DOHH2 (cell line): ENCODE data around the gene MEIOB.

Experiments used
- H3F3A ChIP-seq: fragments of 200-600 bp; sonication (generic), shearing (Covaris generic); 2 replicates; pipeline ENCODE4 v1.6.0; 2016; ENCODE audit warnings: antibody characterized with exemption, mild to moderate bottlenecking; ENCODE audit not compliant: control insufficient read depth, insufficient read depth
- H3K27ac ChIP-seq: fragments of 200-600 bp; sonication (generic); 2 replicates; pipeline ENCODE4 v1.5.1; 2014; ENCODE audit warnings: low read depth, mild to moderate bottlenecking, low read length, moderate library complexity
- H3K27me3 ChIP-seq: fragments of 200-600 bp; sonication (generic); 2 replicates; pipeline ENCODE4 v1.6.1; 2014; ENCODE audit warnings: mild to moderate bottlenecking, low read length, mixed read lengths; ENCODE audit not compliant: control insufficient read depth
- H3K36me3 ChIP-seq: fragments of 200-600 bp; sonication (generic); 2 replicates; pipeline ENCODE4 v1.6.1; 2014; ENCODE audit warnings: mild to moderate bottlenecking, low read length, moderate library complexity, mixed read lengths; ENCODE audit not compliant: control insufficient read depth
- H3K4me1 ChIP-seq: fragments of 200-600 bp; sonication (generic); 2 replicates; pipeline ENCODE4 v1.6.1; 2014; ENCODE audit warnings: mild to moderate bottlenecking, low read length, mixed read lengths; ENCODE audit not compliant: control insufficient read depth
- H3K4me2 ChIP-seq: fragments of 200-600 bp; sonication (generic); 2 replicates; pipeline ENCODE4 v1.6.0; 2014; ENCODE audit warnings: mild to moderate bottlenecking, low read length, moderate library complexity
- H3K4me3 ChIP-seq: fragments of 200-600 bp; sonication (generic); 2 replicates; pipeline ENCODE4 v1.5.1; 2014; ENCODE audit warnings: mild to moderate bottlenecking, low read length, mixed read lengths
- H3K79me2 ChIP-seq: fragments of 200-600 bp; sonication (generic); 2 replicates; pipeline ENCODE4 v1.6.1; 2014; ENCODE audit warnings: mild to moderate bottlenecking, low read length, mixed read lengths; ENCODE audit not compliant: control insufficient read depth
- H3K9me2 ChIP-seq: fragments of 200-600 bp; sonication (generic); replicated peaks from 2 replicates; pipeline ENCODE4 v1.6.1; 2014; ENCODE audit warnings: mild to moderate bottlenecking, low read length, mixed read lengths; ENCODE audit not compliant: control insufficient read depth
- H3K9me3 ChIP-seq: fragments of 200-600 bp; sonication (generic); 2 replicates; pipeline ENCODE4 v1.6.1; 2014; ENCODE audit warnings: antibody characterized with exemption, low read length, mixed read lengths; ENCODE audit not compliant: control insufficient read depth, insufficient read depth
- H4K20me1 ChIP-seq: fragments of 200-600 bp; sonication (generic); 2 replicates; pipeline ENCODE4 v1.6.0; 2014; ENCODE audit warnings: low read depth, mild to moderate bottlenecking, antibody characterized with exemption, low read length, moderate library complexity; ENCODE audit not compliant: control insufficient read depth, insufficient read depth
- EZH2phosphoT487 ChIP-seq: fragments of 200-600 bp; sonication (generic); IDR thresholded peaks from 2 replicates; pipeline ENCODE4 v1.6.1; 2017; ENCODE audit warnings: borderline replicate concordance, mild to moderate bottlenecking, antibody characterized with exemption, low read length, moderate library complexity, mixed read lengths
- TF ChIP-seq, protein P1 (sequence below): fragments of 200-600 bp; sonication (generic); IDR thresholded peaks from one replicate; pipeline ENCODE4 v1.5.1; 2014; ENCODE audit warnings: antibody characterized with exemption, mild to moderate bottlenecking, low read depth, low read length; ENCODE audit not compliant: poor library complexity, severe bottlenecking

MEIOB gene

GRCh38 chr16:1908983-1909382, 37.0 kb upstream of the MEIOB start:
- Histone ChIP-seq H3F3A (no peaks in the 10 kb centered on the region), H3K36me3 (no peaks in the 10 kb centered on the region), H3K4me1 (peaks cover 10% of the 10 kb centered on the region), H3K9me3 (no peaks in the 10 kb centered on the region), H4K20me1 (no peaks in the 10 kb centered on the region), H3K79me2 (no peaks in the 10 kb centered on the region), H3K27me3 (no peaks in the 10 kb centered on the region), H3K4me2 (no peak overlapping the region), H3K9me2 (no peaks in the 10 kb centered on the region), H3K27ac (no peak overlapping the region), H3K4me3 (no peak overlapping the region)
- TF ChIP-seq, protein P1, sequence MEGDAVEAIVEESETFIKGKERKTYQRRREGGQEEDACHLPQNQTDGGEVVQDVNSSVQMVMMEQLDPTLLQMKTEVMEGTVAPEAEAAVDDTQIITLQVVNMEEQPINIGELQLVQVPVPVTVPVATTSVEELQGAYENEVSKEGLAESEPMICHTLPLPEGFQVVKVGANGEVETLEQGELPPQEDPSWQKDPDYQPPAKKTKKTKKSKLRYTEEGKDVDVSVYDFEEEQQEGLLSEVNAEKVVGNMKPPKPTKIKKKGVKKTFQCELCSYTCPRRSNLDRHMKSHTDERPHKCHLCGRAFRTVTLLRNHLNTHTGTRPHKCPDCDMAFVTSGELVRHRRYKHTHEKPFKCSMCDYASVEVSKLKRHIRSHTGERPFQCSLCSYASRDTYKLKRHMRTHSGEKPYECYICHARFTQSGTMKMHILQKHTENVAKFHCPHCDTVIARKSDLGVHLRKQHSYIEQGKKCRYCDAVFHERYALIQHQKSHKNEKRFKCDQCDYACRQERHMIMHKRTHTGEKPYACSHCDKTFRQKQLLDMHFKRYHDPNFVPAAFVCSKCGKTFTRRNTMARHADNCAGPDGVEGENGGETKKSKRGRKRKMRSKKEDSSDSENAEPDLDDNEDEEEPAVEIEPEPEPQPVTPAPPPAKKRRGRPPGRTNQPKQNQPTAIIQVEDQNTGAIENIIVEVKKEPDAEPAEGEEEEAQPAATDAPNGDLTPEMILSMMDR = no peak
- no peak for TF ChIP-seq EZH2phosphoT487

DNA sequence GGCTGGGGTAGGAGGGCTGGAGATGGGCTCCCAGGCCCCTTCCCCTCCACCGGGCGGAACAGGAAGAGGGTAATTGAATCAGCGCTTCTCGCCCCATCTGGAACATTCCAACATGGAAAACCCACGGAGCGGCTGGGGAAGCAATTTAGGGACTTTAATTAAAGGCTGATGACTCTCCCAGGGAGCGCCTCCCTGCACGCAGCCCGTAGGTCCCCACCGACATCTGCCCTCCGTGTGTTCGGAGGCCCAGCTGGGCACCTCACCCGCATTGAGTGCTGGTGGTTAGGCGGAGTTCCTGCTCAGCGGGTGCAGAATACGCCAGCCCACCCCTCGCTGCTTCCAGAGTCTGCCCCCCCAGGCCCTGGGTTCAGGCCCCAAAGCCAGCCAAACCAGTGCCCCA, 36.2 kb upstream of the MEIOB start:
- no peaks in the 10 kb centered on the region for H3F3A ChIP-seq
- no peaks in the 10 kb centered on the region for H3K27me3 ChIP-seq
- no peaks in the 10 kb centered on the region for H3K36me3 ChIP-seq
- no peak overlapping the region for H3K4me3 ChIP-seq
- no peak overlapping the region for H3K4me2 ChIP-seq
- TF ChIP-seq EZH2phosphoT487 = no peak
- TF ChIP-seq, protein P1 = no peak
- peaks cover 10% of the 10 kb centered on the region for H3K4me1 ChIP-seq
- no peaks in the 10 kb centered on the region for H3K9me2 ChIP-seq
- no peaks in the 10 kb centered on the region for H3K79me2 ChIP-seq
- H3K27ac ChIP-seq = no peak overlapping the region
- H4K20me1 ChIP-seq = no peaks in the 10 kb centered on the region
- no peaks in the 10 kb centered on the region for H3K9me3 ChIP-seq

- Histone ChIP-seq H3K4me2 (no peak overlapping the region), H3K36me3 (no peaks in the 10 kb centered on the region), H4K20me1 (no peaks in the 10 kb centered on the region), H3K4me3 (no peak overlapping the region), H3K9me2 (no peaks in the 10 kb centered on the region), H3K79me2 (no peaks in the 10 kb centered on the region), H3K9me3 (no peaks in the 10 kb centered on the region), H3K27me3 (no peaks in the 10 kb centered on the region), H3K27ac (no peak overlapping the region), H3F3A (no peaks in the 10 kb centered on the region), H3K4me1 (peaks cover 10% of the 10 kb centered on the region)
- TF ChIP-seq, protein P1 = no peak
- TF ChIP-seq EZH2phosphoT487 = no peak
Observed at GRCh38 chr16:1907226-1907860, 35.4 kb upstream of the MEIOB start.

DNA sequence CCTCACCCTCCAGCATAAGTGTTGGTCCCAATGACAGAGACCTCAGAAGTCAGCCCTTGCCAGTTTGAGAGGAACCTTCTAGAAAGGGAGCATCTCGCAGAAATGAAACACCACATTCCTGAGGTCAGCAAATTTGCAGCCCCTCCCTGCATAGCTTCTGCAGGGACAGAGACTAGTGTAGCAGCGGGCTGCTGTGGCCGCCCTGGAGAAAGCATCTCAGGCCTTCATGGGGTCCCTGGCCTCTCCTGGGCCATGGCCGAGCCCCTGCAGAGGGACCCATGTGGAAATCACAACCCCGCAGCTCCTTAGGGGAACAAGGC, 34.8 kb upstream of the MEIOB start:
- Histone ChIP-seq H3K79me2 (no peaks in the 10 kb centered on the region), H3K9me2 (no peaks in the 10 kb centered on the region), H3K4me2 (no peak overlapping the region), H3K36me3 (no peaks in the 10 kb centered on the region), H3K27me3 (no peaks in the 10 kb centered on the region), H3F3A (no peaks in the 10 kb centered on the region), H3K27ac (no peak overlapping the region), H3K9me3 (no peaks in the 10 kb centered on the region), H3K4me1 (peaks cover 10% of the 10 kb centered on the region), H3K4me3 (no peak overlapping the region), H4K20me1 (no peaks in the 10 kb centered on the region)
- TF ChIP-seq EZH2phosphoT487 = no peak
- TF ChIP-seq, protein P1 = no peak
